H9 (cell line): ENCODE data around the gene PLXNA4. TPM values are rescaled to one million over a fixed set of nuclear protein-coding genes. Genes with fewer than 3 reads are reported as not detected.

Experiments
- DNase-seq: peaks from one replicate; pipeline ENCODE4 v3.0.0-alpha.2; 2017
- H2AFZ ChIP-seq: one replicate; pipeline ENCODE4 v1.6.1; 2013; ENCODE audit warnings: mild to moderate bottlenecking, low read length, control low read depth, moderate library complexity
- H2AK5ac ChIP-seq: 2 replicates; pipeline ENCODE4 v1.6.1; 2013; ENCODE audit warnings: low read length, control low read depth, mixed read lengths; ENCODE audit not compliant: insufficient read length
- H2BK120ac ChIP-seq: one replicate; pipeline ENCODE4 v1.6.1; 2013; ENCODE audit warnings: low read depth, mild to moderate bottlenecking, low read length, control low read depth, inconsistent platforms; ENCODE audit not compliant: poor library complexity, severe bottlenecking
- H2BK12ac ChIP-seq: 2 replicates; pipeline ENCODE4 v1.6.1; 2013; ENCODE audit warnings: low read length, control low read depth, mixed read lengths, low read depth; ENCODE audit not compliant: insufficient read length
- H2BK15ac ChIP-seq: 2 replicates; pipeline ENCODE4 v1.6.1; 2013; ENCODE audit warnings: low read depth, low read length, control low read depth
- H2BK20ac ChIP-seq: one replicate; pipeline ENCODE4 v1.6.1; 2013; ENCODE audit warnings: low read depth, mild to moderate bottlenecking, low read length, control low read depth, inconsistent platforms; ENCODE audit not compliant: poor library complexity, severe bottlenecking
- H2BK5ac ChIP-seq: 2 replicates; pipeline ENCODE4 v1.6.1; 2013; ENCODE audit warnings: low read length, control low read depth, mixed read lengths; ENCODE audit not compliant: insufficient read length
- H3K14ac ChIP-seq: 2 replicates; pipeline ENCODE4 v1.6.1; 2013; ENCODE audit warnings: low read length, control low read depth; ENCODE audit not compliant: insufficient read depth
- H3K18ac ChIP-seq: 2 replicates; pipeline ENCODE4 v1.6.1; 2013; ENCODE audit warnings: low read depth, mild to moderate bottlenecking, mixed read lengths, low read length, control low read depth; ENCODE audit not compliant: insufficient read length
- H3K23ac ChIP-seq: 2 replicates; pipeline ENCODE4 v1.6.1; 2013; ENCODE audit warnings: low read length, control low read depth, mixed read lengths, low read depth; ENCODE audit not compliant: insufficient read length
- H3K23me2 ChIP-seq: 2 replicates; pipeline ENCODE4 v1.6.1; 2013; ENCODE audit warnings: low read depth, mild to moderate bottlenecking, mixed read lengths, low read length, control low read depth; ENCODE audit not compliant: insufficient read length, poor library complexity, severe bottlenecking
- H3K27ac ChIP-seq: 2 replicates; pipeline ENCODE4 v1.5.1; 2013; ENCODE audit warnings: low read length, control low read depth, mixed read lengths, low read depth; ENCODE audit not compliant: insufficient read length
- H3K27me3 ChIP-seq: 2 replicates; pipeline ENCODE4 v1.6.1; 2013; ENCODE audit warnings: low read length, control low read depth, inconsistent platforms; ENCODE audit not compliant: insufficient read depth
- H3K4ac ChIP-seq: 2 replicates; pipeline ENCODE4 v1.6.1; 2013; ENCODE audit warnings: low read depth, mild to moderate bottlenecking, control low read depth, inconsistent platforms, low read length, moderate library complexity
- H3K4me1 ChIP-seq: 2 replicates; pipeline ENCODE4 v1.6.1; 2013; ENCODE audit warnings: low read length, control low read depth, inconsistent platforms; ENCODE audit not compliant: insufficient read depth
- H3K4me2 ChIP-seq: 2 replicates; pipeline ENCODE4 v1.6.1; 2013; ENCODE audit warnings: low read length, control low read depth, mixed read lengths; ENCODE audit not compliant: insufficient read length, insufficient read depth
- H3K56ac ChIP-seq: 2 replicates; pipeline ENCODE4 v1.6.1; 2013; ENCODE audit warnings: low read depth, mild to moderate bottlenecking, mixed read lengths, low read length, control low read depth; ENCODE audit not compliant: insufficient read length
- H3K79me1 ChIP-seq: 2 replicates; pipeline ENCODE4 v1.6.1; 2013; ENCODE audit warnings: low read depth, mild to moderate bottlenecking, moderate library complexity, low read length, control low read depth, inconsistent platforms; ENCODE audit not compliant: insufficient read depth, poor library complexity, severe bottlenecking
- H3K79me2 ChIP-seq: 2 replicates; pipeline ENCODE4 v1.6.1; 2013; ENCODE audit warnings: low read length, control low read depth, inconsistent platforms; ENCODE audit not compliant: insufficient read depth
- H3K9ac ChIP-seq: 2 replicates; pipeline ENCODE4 v1.6.1; 2013; ENCODE audit warnings: low read length, control low read depth, mixed read lengths; ENCODE audit not compliant: insufficient read length; ENCODE audit errors: extremely low read depth
- H3K9me3 ChIP-seq: one replicate; pipeline ENCODE4 v1.6.1; 2013; ENCODE audit warnings: low read depth, low read length, inconsistent platforms; ENCODE audit not compliant: control insufficient read depth
- H3T11ph ChIP-seq: one replicate; pipeline ENCODE4 v1.6.1; 2013; ENCODE audit warnings: mild to moderate bottlenecking, low read length, control low read depth, inconsistent platforms
- H4K20me1 ChIP-seq: one replicate; pipeline ENCODE4 v1.6.1; 2013; ENCODE audit not compliant: control insufficient read depth, insufficient read length, insufficient read depth
- H4K5ac ChIP-seq: 2 replicates; pipeline ENCODE4 v1.6.1; 2013; ENCODE audit warnings: low read depth, mild to moderate bottlenecking, mixed read lengths, low read length, control low read depth; ENCODE audit not compliant: insufficient read length
- H4K8ac ChIP-seq: replicated peaks from 2 replicates; pipeline ENCODE4 v1.6.1; 2013; ENCODE audit warnings: low read length, control low read depth, mixed read lengths, low read depth; ENCODE audit not compliant: insufficient read length
- H4K91ac ChIP-seq: 2 replicates; pipeline ENCODE4 v1.6.1; 2013; ENCODE audit warnings: low read depth, mild to moderate bottlenecking, moderate library complexity, mixed read lengths, low read length, control low read depth; ENCODE audit not compliant: insufficient read length
- H3K27ac Mint-ChIP-seq, 3 experiments: 2 replicates in 2 of 3; 3 replicates in 1 of 3; pipeline ENCODE4 v1.8.0; 2020 to 2021; ENCODE audit warnings: mixed read lengths in 3 of 3, mild to moderate bottlenecking in 1 of 3, moderate library complexity in 1 of 3
- H3K27me3 Mint-ChIP-seq: 2 replicates; pipeline ENCODE4 v1.8.0; 2021; ENCODE audit warnings: low read depth, mild to moderate bottlenecking, moderate library complexity, mixed read lengths
- H3K36me3 Mint-ChIP-seq, 3 experiments: 2 replicates in 2 of 3; 3 replicates in 1 of 3; pipeline ENCODE4 v1.8.0; 2020 to 2021; ENCODE audit warnings: low read depth in 3 of 3, mixed read lengths in 3 of 3; ENCODE audit not compliant: insufficient read depth in 1 of 3
- H3K4me1 Mint-ChIP-seq, 2 experiments: 2 replicates each; pipeline ENCODE4 v1.8.0; 2020; ENCODE audit warnings: mixed read lengths in 2 of 2
- H3K4me3 Mint-ChIP-seq, 2 experiments: 2 replicates in 1 of 2; 3 replicates in 1 of 2; pipeline ENCODE4 v1.8.0; 2020 to 2021; ENCODE audit warnings: mild to moderate bottlenecking in 2 of 2, mixed read lengths in 2 of 2, moderate library complexity in 1 of 2
- H3K9me3 Mint-ChIP-seq, 2 experiments: 2 replicates in 1 of 2; 3 replicates in 1 of 2; pipeline ENCODE4 v1.8.0; 2020; ENCODE audit warnings: mild to moderate bottlenecking in 2 of 2, mixed read lengths in 2 of 2, moderate library complexity in 1 of 2
- WGBS: extraction: QIAGEN DNeasy Blood & Tissue Kit; methylation state at CpG from one replicate; pipeline ENCODE4 v1.1.7; 2013; ENCODE audit warnings: missing lambda C conversion rate, low lambda C conversion rate, mixed read lengths; ENCODE audit not compliant: insufficient read length; ENCODE audit errors: extremely low coverage; 5-methylcytosine and 5-hydroxymethylcytosine counted together
- total RNA-seq: library from RNA; stranded (reverse); gene quantifications from 2 replicates; pipeline ENCODE4 v1.2.1, GENCODE V29; 2021
- TF ChIP-seq, protein P1 (sequence below): fragments of 200-600 bp; sonication (generic); conservative IDR thresholded peaks from 3 replicates; pipeline ENCODE4 v1.8.0; 2021; ENCODE audit warnings: antibody characterized with exemption, mild to moderate bottlenecking

Gene PLXNA4
- total RNA-seq, 1 experiment from 2014 or later, result 0.35 TPM

GRCh38 chr7:132298790-132299189 lies 277.5 kb downstream of the PLXNA4 start:
- no peak overlapping the region for H3K4me3 Mint-ChIP-seq
- no peak overlapping the region for H3K27ac ChIP-seq
- H4K5ac ChIP-seq, result no peak overlapping the region
- H3K79me1 ChIP-seq, result no peaks in the 10 kb centered on the region
- peaks cover 5% of the 10 kb centered on the region; the same call in 1 of the 2 replicates for H3K27me3 Mint-ChIP-seq
- H3K9me3 ChIP-seq, result no peaks in the 10 kb centered on the region
- H4K20me1 ChIP-seq, result no peaks in the 10 kb centered on the region
- H3T11ph ChIP-seq, result no peak overlapping the region
- TF ChIP-seq, protein P1, sequence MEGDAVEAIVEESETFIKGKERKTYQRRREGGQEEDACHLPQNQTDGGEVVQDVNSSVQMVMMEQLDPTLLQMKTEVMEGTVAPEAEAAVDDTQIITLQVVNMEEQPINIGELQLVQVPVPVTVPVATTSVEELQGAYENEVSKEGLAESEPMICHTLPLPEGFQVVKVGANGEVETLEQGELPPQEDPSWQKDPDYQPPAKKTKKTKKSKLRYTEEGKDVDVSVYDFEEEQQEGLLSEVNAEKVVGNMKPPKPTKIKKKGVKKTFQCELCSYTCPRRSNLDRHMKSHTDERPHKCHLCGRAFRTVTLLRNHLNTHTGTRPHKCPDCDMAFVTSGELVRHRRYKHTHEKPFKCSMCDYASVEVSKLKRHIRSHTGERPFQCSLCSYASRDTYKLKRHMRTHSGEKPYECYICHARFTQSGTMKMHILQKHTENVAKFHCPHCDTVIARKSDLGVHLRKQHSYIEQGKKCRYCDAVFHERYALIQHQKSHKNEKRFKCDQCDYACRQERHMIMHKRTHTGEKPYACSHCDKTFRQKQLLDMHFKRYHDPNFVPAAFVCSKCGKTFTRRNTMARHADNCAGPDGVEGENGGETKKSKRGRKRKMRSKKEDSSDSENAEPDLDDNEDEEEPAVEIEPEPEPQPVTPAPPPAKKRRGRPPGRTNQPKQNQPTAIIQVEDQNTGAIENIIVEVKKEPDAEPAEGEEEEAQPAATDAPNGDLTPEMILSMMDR, result no peak
- H2BK12ac ChIP-seq, result no peak overlapping the region
- H2AFZ ChIP-seq, result no peak overlapping the region
- no peak overlapping the region for H3K23ac ChIP-seq
- no CpG with 5 or more reads among the region's 4 CpGs for WGBS
- DNase-seq, result no peak
- H2AK5ac ChIP-seq, result no peak overlapping the region
- H2BK5ac ChIP-seq, result no peak overlapping the region
- H3K27me3 ChIP-seq, result no peaks in the 10 kb centered on the region
- no peak overlapping the region for H3K27ac Mint-ChIP-seq
- H3K4me2 ChIP-seq, result no peak overlapping the region
- H3K9me3 Mint-ChIP-seq, result no peaks in the 10 kb centered on the region; a peak in 1 of 5 replicates
- H3K79me2 ChIP-seq, result no peaks in the 10 kb centered on the region
- H3K18ac ChIP-seq, result no peak overlapping the region
- no peak overlapping the region for H4K8ac ChIP-seq
- H3K4me1 ChIP-seq, result no peaks in the 10 kb centered on the region
- no peak overlapping the region for H3K9ac ChIP-seq
- H3K4ac ChIP-seq, result no peak overlapping the region
- H3K56ac ChIP-seq, result no peak overlapping the region
- no peak overlapping the region for H3K14ac ChIP-seq
- no peak overlapping the region for H2BK120ac ChIP-seq
- peaks cover 5% of the 10 kb centered on the region in 2 experiments; a peak in 3 of 4 replicates for H3K4me1 Mint-ChIP-seq
- H3K23me2 ChIP-seq, result peaks cover 3% of the 10 kb centered on the region
- H3K36me3 Mint-ChIP-seq, result no peaks in the 10 kb centered on the region
- H2BK15ac ChIP-seq, result no peak overlapping the region
- no peak overlapping the region for H2BK20ac ChIP-seq
- no peak overlapping the region for H4K91ac ChIP-seq
